ENCODE measurements around the gene CHSY1.

The CHSY1 gene

DNA sequence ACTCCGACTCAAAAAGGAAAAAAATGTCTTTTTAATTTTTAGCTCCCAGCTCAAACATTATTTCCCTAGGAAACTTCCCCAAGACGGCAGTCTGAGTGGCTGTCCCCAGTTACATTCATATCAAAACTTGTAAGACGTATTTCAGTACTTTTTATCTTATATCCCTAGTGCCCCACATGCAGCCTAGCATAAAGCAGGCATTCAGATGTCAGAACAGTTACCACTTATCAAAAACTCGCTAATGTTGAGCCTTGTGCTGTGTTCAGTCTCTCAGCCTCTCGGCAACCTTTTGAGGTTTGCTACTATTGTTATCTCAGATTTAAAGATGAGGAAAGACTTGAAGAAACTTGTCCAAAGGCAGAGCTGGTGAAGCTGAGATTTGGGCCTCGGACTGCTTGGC, 32.1 kb upstream of the CHSY1 start:
- Histone ChIP-seq H3K4me3 (ENCODE audit: low read length in 2 of 2) (no peak overlapping the region), H3K9me3 (ENCODE audit: control insufficient read depth in 2 of 2, low read length in 2 of 2) (no peaks in the 10 kb centered on the region), H3K27ac (ENCODE audit: low read depth in 2 of 2, low read length in 2 of 2) (no peak overlapping the region), H3K36me3 (ENCODE audit: control insufficient read depth in 2 of 2, insufficient read depth in 2 of 2, low read length in 2 of 2) (peaks cover 58 to 62% of the 10 kb centered on the region in 2 donors), H3K27me3 (ENCODE audit: control insufficient read depth in 2 of 2, insufficient read depth in 2 of 2, low read length in 2 of 2) (no peaks in the 10 kb centered on the region), H3K9ac (ENCODE audit: low read depth in 1 of 2, low read length in 2 of 2) (no peak overlapping the region), H3K4me1 (ENCODE audit: control insufficient read depth in 2 of 2, insufficient read depth in 2 of 2, low read length in 2 of 2) (peaks cover 5 to 16% of the 10 kb centered on the region in 2 donors)

DNA sequence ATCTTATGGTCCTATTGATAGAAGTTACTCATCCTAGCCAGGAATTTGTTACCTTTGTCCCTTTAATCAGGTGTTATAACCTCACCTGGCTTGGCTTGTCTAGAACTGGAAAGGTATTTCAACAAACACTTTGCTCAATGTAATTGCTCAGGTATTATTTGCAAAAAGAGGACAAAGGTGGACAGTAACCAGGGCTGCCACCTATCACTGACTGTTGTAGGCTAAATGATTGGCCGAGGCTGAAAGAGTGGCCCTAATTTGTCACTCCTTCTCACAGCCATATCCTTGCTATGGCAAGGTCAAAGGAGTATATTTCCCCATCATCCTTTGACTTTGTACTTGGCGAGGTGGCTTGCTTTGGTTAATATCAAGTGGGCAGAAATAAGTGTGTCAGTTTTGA, 28.2 kb upstream of the CHSY1 start:
- H3K36me3 ChIP-seq (ENCODE audit: control insufficient read depth in 2 of 2, insufficient read depth in 2 of 2, low read length in 2 of 2), result peaks cover 38 to 46% of the 10 kb centered on the region in 2 donors
- H3K9me3 ChIP-seq (ENCODE audit: control insufficient read depth in 2 of 2, low read length in 2 of 2), result no peaks in the 10 kb centered on the region
- no peak overlapping the region for H3K9ac ChIP-seq (ENCODE audit: low read depth in 1 of 2, low read length in 2 of 2)
- peak overlapping the region; percentile 49 to 81 for H3K27ac ChIP-seq (ENCODE audit: low read depth in 2 of 2, low read length in 2 of 2)
- H3K4me3 ChIP-seq (ENCODE audit: low read length in 2 of 2), result no peak overlapping the region
- H3K27me3 ChIP-seq (ENCODE audit: control insufficient read depth in 2 of 2, insufficient read depth in 2 of 2, low read length in 2 of 2), result no peaks in the 10 kb centered on the region
- H3K4me1 ChIP-seq (ENCODE audit: control insufficient read depth in 2 of 2, insufficient read depth in 2 of 2, low read length in 2 of 2), result peaks cover 22 to 29% of the 10 kb centered on the region in 2 donors

DNA sequence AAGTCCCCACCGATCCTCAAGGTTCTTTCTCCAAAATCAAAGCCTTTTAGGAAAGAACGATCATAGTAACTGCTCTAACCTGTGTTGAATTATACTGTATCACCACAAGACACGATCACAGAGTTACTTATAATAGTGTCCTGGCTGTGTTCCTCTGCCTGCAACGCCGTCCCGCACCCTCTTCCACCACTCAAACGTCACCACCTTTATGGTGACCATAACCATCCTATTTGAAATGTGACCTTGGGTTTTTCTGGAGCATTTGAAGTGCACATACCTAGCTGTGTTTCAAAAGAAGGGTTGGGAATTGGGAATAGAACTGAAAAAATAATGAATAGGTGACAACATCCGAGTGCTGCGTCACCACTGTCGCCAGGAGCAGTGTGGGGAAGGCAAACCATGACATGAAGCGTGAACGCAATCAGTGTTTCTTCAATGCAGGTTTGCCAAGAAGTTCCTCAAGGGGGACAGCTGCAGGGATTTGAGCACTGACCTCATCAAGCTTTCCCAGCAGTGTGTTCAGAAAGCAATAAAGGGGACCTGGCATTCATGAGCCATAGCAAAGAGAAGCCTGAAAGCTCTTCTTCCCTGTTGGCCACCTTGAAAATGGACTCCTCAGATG, 26.2 kb upstream of the CHSY1 start:
- peak overlapping the region; percentile 78 to 83 for H3K4me3 ChIP-seq (ENCODE audit: low read length in 2 of 2)
- H3K36me3 ChIP-seq (ENCODE audit: control insufficient read depth in 2 of 2, insufficient read depth in 2 of 2, low read length in 2 of 2), result peaks cover 48 to 53% of the 10 kb centered on the region in 2 donors
- peak overlapping the region; percentile 95 to 97 for H3K27ac ChIP-seq (ENCODE audit: low read depth in 2 of 2, low read length in 2 of 2)
- H3K27me3 ChIP-seq (ENCODE audit: control insufficient read depth in 2 of 2, insufficient read depth in 2 of 2, low read length in 2 of 2), result no peaks in the 10 kb centered on the region
- H3K4me1 ChIP-seq (ENCODE audit: control insufficient read depth in 2 of 2, insufficient read depth in 2 of 2, low read length in 2 of 2), result peaks cover 22 to 29% of the 10 kb centered on the region in 2 donors
- no peaks in the 10 kb centered on the region for H3K9me3 ChIP-seq (ENCODE audit: control insufficient read depth in 2 of 2, low read length in 2 of 2)
- H3K9ac ChIP-seq (ENCODE audit: low read depth in 1 of 2, low read length in 2 of 2), result peak overlapping the region; percentile 66 to 89

DNA sequence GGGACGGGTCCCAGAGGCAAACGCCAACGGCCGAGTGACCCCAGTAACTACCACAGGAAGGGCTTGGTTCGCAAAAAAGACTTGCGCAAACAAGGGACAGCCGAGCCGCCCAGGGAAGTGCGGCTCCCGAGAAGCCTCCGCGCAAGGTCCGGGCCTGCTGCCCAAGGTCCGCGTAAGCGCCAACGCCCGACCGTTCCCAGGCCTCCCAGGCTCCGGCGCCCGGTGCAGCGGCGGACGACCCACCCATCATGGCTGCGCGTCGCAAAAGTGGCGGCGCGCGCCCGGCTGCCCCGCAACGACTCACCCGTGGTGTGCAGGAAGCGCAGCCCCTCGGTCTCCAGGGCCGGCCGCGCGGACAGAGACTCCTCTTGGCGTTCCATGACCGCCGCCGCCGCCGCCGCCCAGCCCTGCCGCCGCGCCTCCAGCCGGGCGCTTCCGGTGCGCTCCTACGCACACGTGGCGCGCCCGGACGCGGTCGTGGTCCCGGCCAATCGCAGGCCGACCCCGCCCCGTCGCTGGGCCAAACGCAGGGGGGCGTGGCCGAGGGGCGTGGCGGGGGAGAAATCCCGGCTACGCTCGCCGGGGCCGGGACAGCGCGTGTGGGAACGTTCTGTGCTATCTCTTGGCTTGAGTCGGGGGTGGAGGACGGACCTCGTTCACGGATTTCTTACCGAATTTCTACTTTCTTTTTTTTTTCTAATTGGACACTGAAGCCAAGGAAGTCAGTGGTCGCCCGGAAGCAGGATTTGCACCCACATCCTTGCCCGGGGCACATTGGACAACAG, 25.4 kb upstream of the CHSY1 start, which contains the start of gene SELENOS:
TSS of gene SELENOS (minus strand) at position 448 of the 785 bp plus-strand sequence. CDS start at position 380, 68 bp downstream.
- Histone ChIP-seq H3K27me3 (ENCODE audit: control insufficient read depth in 2 of 2, insufficient read depth in 2 of 2, low read length in 2 of 2) (no peaks in the 10 kb centered on the region), H3K36me3 (ENCODE audit: control insufficient read depth in 2 of 2, insufficient read depth in 2 of 2, low read length in 2 of 2) (peaks cover 47 to 53% of the 10 kb centered on the region in 2 donors), H3K9ac (ENCODE audit: low read depth in 1 of 2, low read length in 2 of 2) (peak within 1 kb of the TSS; percentile 89 to 98), H3K9me3 (ENCODE audit: control insufficient read depth in 2 of 2, low read length in 2 of 2) (no peaks in the 10 kb centered on the region), H3K4me1 (ENCODE audit: control insufficient read depth in 2 of 2, insufficient read depth in 2 of 2, low read length in 2 of 2) (peaks cover 22 to 29% of the 10 kb centered on the region in 2 donors), H3K4me3 (ENCODE audit: low read length in 2 of 2) (peak within 1 kb of the TSS; percentile 78 to 98), H3K27ac (ENCODE audit: low read depth in 2 of 2, low read length in 2 of 2) (peak within 1 kb of the TSS; percentile 95 to 97)

DNA sequence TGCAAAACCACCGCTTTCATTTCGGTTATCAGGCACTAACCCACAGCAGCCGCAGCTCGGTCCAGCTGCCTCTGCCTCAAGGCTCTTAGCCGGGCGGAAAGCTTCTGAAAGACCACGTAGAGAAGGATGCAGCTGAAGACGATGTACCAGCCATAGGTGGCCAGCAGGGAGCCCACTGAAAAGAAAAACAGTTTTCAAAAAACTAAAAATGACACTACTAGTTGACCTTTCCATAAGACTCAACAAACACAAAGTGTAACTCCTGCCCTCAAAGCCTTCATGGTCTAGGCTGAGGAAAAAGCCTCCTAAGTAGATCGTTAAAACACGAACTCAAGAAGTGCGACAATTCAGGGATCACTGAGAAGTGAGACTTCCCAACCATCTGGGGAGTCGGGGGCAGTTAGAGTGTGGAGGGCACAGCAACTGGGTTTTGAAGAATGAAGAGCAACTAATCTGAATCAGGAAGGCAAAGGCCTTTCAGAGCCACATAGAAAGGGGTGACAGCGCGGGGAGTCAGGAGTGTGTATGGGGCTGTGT, 24.7 kb upstream of the CHSY1 start:
- peak overlapping the region; percentile 77 to 98 for H3K4me3 ChIP-seq (ENCODE audit: low read length in 2 of 2)
- H3K36me3 ChIP-seq (ENCODE audit: control insufficient read depth in 2 of 2, insufficient read depth in 2 of 2, low read length in 2 of 2), result peaks cover 47 to 52% of the 10 kb centered on the region in 2 donors
- H3K9ac ChIP-seq (ENCODE audit: low read depth in 1 of 2, low read length in 2 of 2), result peak overlapping the region; percentile 89 to 98
- H3K9me3 ChIP-seq (ENCODE audit: control insufficient read depth in 2 of 2, low read length in 2 of 2), result no peaks in the 10 kb centered on the region
- peaks cover 22 to 29% of the 10 kb centered on the region in 2 donors for H3K4me1 ChIP-seq (ENCODE audit: control insufficient read depth in 2 of 2, insufficient read depth in 2 of 2, low read length in 2 of 2)
- peak overlapping the region; percentile 95 to 97 for H3K27ac ChIP-seq (ENCODE audit: low read depth in 2 of 2, low read length in 2 of 2)
- no peaks in the 10 kb centered on the region for H3K27me3 ChIP-seq (ENCODE audit: control insufficient read depth in 2 of 2, insufficient read depth in 2 of 2, low read length in 2 of 2)

- Histone ChIP-seq H3K9me3 (ENCODE audit: control insufficient read depth in 2 of 2, low read length in 2 of 2) (no peaks in the 10 kb centered on the region), H3K4me3 (ENCODE audit: low read length in 2 of 2) (no peak overlapping the region), H3K36me3 (ENCODE audit: control insufficient read depth in 2 of 2, insufficient read depth in 2 of 2, low read length in 2 of 2) (peaks cover 54 to 55% of the 10 kb centered on the region in 2 donors), H3K27ac (ENCODE audit: low read depth in 2 of 2, low read length in 2 of 2) (peak overlapping the region in 1 of 2 donors; percentile 95), H3K27me3 (ENCODE audit: control insufficient read depth in 2 of 2, insufficient read depth in 2 of 2, low read length in 2 of 2) (no peaks in the 10 kb centered on the region), H3K9ac (ENCODE audit: low read depth in 1 of 2, low read length in 2 of 2) (no peak overlapping the region), H3K4me1 (ENCODE audit: control insufficient read depth in 2 of 2, insufficient read depth in 2 of 2, low read length in 2 of 2) (peaks cover 18 to 22% of the 10 kb centered on the region in 2 donors)
Observed at GRCh38 chr15:101275018-101275417, 23.2 kb upstream of the CHSY1 start.

GRCh38 chr15:101273534-101273933, 21.7 kb upstream of the CHSY1 start:
- Histone ChIP-seq H3K36me3 (ENCODE audit: control insufficient read depth in 2 of 2, insufficient read depth in 2 of 2, low read length in 2 of 2) (peaks cover 54 to 60% of the 10 kb centered on the region in 2 donors), H3K9ac (ENCODE audit: low read depth in 1 of 2, low read length in 2 of 2) (no peak overlapping the region), H3K4me3 (ENCODE audit: low read length in 2 of 2) (no peak overlapping the region), H3K9me3 (ENCODE audit: control insufficient read depth in 2 of 2, low read length in 2 of 2) (no peaks in the 10 kb centered on the region), H3K4me1 (ENCODE audit: control insufficient read depth in 2 of 2, insufficient read depth in 2 of 2, low read length in 2 of 2) (peaks cover 10 to 14% of the 10 kb centered on the region in 2 donors), H3K27me3 (ENCODE audit: control insufficient read depth in 2 of 2, insufficient read depth in 2 of 2, low read length in 2 of 2) (no peaks in the 10 kb centered on the region), H3K27ac (ENCODE audit: low read depth in 2 of 2, low read length in 2 of 2) (no peak overlapping the region)

- no peak overlapping the region for H3K4me3 ChIP-seq (ENCODE audit: low read length in 2 of 2)
- H3K36me3 ChIP-seq (ENCODE audit: control insufficient read depth in 2 of 2, insufficient read depth in 2 of 2, low read length in 2 of 2), result peaks cover 54 to 60% of the 10 kb centered on the region in 2 donors
- H3K9me3 ChIP-seq (ENCODE audit: control insufficient read depth in 2 of 2, low read length in 2 of 2), result no peaks in the 10 kb centered on the region
- no peaks in the 10 kb centered on the region for H3K27me3 ChIP-seq (ENCODE audit: control insufficient read depth in 2 of 2, insufficient read depth in 2 of 2, low read length in 2 of 2)
- H3K9ac ChIP-seq (ENCODE audit: low read depth in 1 of 2, low read length in 2 of 2), result no peak overlapping the region
- peaks cover 2 to 6% of the 10 kb centered on the region in 2 donors for H3K4me1 ChIP-seq (ENCODE audit: control insufficient read depth in 2 of 2, insufficient read depth in 2 of 2, low read length in 2 of 2)
- H3K27ac ChIP-seq (ENCODE audit: low read depth in 2 of 2, low read length in 2 of 2), result no peak overlapping the region
Observed at GRCh38 chr15:101272584-101272983, 20.7 kb upstream of the CHSY1 start.

DNA sequence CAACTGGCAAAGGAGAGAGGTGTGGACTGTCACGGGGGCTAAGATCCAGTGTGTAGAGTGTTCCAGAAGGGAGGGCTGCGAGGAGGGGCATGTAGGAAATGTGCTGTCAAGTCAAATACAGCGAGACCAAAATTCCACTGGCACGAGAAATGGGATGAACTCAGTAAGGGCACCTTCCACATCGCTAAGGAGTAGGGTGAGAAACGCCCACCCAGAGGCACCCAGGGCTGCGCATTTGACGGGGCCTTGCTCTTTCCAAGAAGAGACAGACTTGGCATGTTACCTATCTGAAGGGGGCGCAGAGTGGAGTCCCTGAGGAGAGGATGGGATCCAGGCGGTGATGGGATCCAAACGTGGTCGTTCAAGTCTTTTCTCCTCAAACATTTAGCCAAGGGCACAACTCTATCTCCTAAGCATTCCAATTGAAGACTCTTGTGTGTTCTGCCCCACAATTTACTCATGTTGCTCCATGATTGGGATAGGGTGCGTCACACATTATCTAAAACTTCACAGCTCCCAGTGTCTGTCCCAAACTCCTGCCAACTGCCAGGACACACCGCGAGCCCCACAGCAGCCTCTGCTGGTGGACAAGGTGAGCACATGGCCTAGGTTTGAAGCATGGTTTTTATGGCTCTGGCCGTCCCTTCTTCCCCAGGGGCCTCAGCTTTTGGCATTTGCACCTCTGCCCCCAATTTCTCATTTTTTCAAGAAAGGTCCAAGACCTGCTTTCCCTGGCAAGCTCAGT, 17.8 kb upstream of the CHSY1 start:
- peaks cover 45 to 53% of the 10 kb centered on the region in 2 donors for H3K36me3 ChIP-seq (ENCODE audit: control insufficient read depth in 2 of 2, insufficient read depth in 2 of 2, low read length in 2 of 2)
- no peak overlapping the region for H3K4me3 ChIP-seq (ENCODE audit: low read length in 2 of 2)
- H3K9ac ChIP-seq (ENCODE audit: low read depth in 1 of 2, low read length in 2 of 2), result no peak overlapping the region
- no peak overlapping the region for H3K27ac ChIP-seq (ENCODE audit: low read depth in 2 of 2, low read length in 2 of 2)
- no peaks in the 10 kb centered on the region for H3K27me3 ChIP-seq (ENCODE audit: control insufficient read depth in 2 of 2, insufficient read depth in 2 of 2, low read length in 2 of 2)
- no peaks in the 10 kb centered on the region for H3K9me3 ChIP-seq (ENCODE audit: control insufficient read depth in 2 of 2, low read length in 2 of 2)
- H3K4me1 ChIP-seq (ENCODE audit: control insufficient read depth in 2 of 2, insufficient read depth in 2 of 2, low read length in 2 of 2), result peaks cover 0 to 4% of the 10 kb centered on the region in 2 donors
